Brain microvascular endothelial cell (primary cell): ENCODE results near the gene MBD2.
"Not testable (repeated sequence)": the region's sequence is repeated elsewhere in the genome, so short reads cannot be mapped to it uniquely, and the experiment has no call there.

ENCODE experiments used
- DNase-seq: peaks from one replicate; pipeline ENCODE4 v3.0.0-alpha.2; 2020
- H3K27ac ChIP-seq: fragments of 250-450 bp; sonication (Bioruptor Pico); 2 replicates; pipeline ENCODE4 v1.5.1; 2020; ENCODE audit warnings: mild to moderate bottlenecking, moderate library complexity
- H3K27me3 ChIP-seq: fragments of 250-450 bp; sonication (Bioruptor Pico); replicated peaks from 2 replicates; pipeline ENCODE4 v1.5.1; 2020; ENCODE audit warnings: mild to moderate bottlenecking
- H3K36me3 ChIP-seq: fragments of 250-450 bp; sonication (Bioruptor Pico); replicated peaks from 2 replicates; pipeline ENCODE4 v1.5.1; 2020; ENCODE audit warnings: mild to moderate bottlenecking
- H3K4me3 ChIP-seq: 2 replicates; pipeline ENCODE4 v1.5.1; 2011; ENCODE audit warnings: low read depth, mild to moderate bottlenecking, control low read depth, low read length, moderate library complexity
- in situ Hi-C: cut with HindIII; loops from 2 replicates; pipeline ENCODE4 v1.10.0; 2017; ENCODE audit warnings: low sequenced_read_pairs, low pct_ligation_motif_present
- TF ChIP-seq, protein P1 (sequence below): IDR thresholded peaks from 2 replicates; pipeline ENCODE4 v1.5.1; 2011; ENCODE audit warnings: low read depth, mild to moderate bottlenecking, moderate library complexity, low read length, control low read depth, inconsistent platforms; ENCODE audit errors: missing control alignments

The MBD2 gene

DNA sequence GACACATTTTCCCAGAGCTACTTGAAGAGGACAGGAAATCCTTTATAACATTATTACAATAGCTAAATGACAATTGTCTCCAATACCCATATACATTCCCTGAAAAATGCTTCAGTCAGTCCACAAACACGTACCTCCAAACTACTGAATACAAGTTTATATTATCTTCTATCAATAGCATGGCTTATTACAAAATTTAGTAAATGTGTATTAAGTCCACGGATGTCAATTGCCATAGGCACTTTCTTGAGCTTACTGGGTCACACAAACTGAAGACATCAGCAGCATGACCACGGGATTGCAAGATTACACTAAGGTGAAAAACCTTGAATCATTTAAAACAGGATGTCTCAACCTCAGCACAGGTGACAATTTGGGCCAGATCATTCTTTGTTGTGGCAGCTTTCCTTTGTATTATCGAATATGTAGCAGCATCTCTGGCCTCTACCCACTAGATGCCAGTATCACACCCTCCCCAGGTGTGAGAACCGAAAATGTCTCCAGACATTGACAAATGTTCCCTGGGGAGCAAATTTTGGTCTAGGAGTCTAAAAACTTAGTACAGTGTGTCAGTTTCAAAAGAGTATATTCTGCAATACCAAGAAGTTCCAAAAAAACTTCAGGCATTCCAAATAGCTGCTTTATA is 1.4 kb downstream of the MBD2 start:
- DNase-seq: no peak

DNA sequence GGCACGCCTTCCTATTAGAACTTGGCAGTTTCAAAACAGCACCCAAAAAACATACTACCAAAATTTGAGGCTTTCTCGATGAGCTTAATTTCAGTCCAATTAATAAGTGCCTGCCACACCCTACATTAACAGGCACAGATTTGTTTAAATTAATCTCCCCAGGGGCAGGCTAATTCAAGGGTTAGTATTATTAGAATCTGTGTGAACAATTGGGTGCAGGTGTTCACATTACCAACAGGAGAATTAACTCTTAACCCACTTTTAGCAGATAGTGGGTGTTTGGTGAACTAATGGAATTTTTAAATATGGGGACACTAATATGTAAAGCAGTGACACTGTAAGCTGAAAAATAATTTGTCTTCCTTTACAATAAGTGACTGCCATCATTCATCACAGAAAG is 4.1 kb downstream of the MBD2 start:
- Histone ChIP-seq H3K27me3 (no peaks in the 10 kb centered on the region), H3K36me3 (no peaks in the 10 kb centered on the region), H3K4me3 (no peak overlapping the region), H3K27ac (no peak overlapping the region)
- in situ Hi-C loops: no loop called here
- DNase-seq: no peak
- TF ChIP-seq, protein P1, sequence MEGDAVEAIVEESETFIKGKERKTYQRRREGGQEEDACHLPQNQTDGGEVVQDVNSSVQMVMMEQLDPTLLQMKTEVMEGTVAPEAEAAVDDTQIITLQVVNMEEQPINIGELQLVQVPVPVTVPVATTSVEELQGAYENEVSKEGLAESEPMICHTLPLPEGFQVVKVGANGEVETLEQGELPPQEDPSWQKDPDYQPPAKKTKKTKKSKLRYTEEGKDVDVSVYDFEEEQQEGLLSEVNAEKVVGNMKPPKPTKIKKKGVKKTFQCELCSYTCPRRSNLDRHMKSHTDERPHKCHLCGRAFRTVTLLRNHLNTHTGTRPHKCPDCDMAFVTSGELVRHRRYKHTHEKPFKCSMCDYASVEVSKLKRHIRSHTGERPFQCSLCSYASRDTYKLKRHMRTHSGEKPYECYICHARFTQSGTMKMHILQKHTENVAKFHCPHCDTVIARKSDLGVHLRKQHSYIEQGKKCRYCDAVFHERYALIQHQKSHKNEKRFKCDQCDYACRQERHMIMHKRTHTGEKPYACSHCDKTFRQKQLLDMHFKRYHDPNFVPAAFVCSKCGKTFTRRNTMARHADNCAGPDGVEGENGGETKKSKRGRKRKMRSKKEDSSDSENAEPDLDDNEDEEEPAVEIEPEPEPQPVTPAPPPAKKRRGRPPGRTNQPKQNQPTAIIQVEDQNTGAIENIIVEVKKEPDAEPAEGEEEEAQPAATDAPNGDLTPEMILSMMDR: no peak

More for the DNA sequence above, 1.4 kb downstream of the MBD2 start:
- Histone ChIP-seq H3K4me3 (peak overlapping the region; percentile 80), H3K27ac (peak overlapping the region; percentile 49), H3K27me3 (no peaks in the 10 kb centered on the region), H3K36me3 (no peaks in the 10 kb centered on the region)
- in situ Hi-C loops: no loop called here
- TF ChIP-seq, protein P1: no peak

DNA sequence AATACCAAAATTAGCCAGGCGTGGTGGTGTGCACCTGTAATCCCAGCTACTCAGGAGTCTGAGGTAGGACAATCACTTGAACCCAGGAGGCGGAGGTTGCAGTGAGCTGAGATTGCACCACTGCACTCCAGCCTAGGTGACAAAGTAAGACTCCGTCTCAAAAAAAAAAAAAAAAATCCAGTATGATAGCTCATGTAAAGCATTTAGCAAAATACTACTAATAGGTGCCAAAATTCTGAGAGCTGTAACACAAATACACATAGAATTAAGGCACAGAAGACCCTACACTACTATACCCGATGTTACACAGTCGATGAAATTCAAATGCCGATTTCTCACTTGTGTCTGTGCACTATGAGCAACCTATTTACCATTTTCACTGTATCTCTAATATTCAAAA is 5.7 kb downstream of the MBD2 start:
- H3K4me3 ChIP-seq, DNase-seq, H3K36me3 ChIP-seq, H3K27ac ChIP-seq, in situ Hi-C loops, H3K27me3 ChIP-seq: not testable (repeated sequence)

DNA sequence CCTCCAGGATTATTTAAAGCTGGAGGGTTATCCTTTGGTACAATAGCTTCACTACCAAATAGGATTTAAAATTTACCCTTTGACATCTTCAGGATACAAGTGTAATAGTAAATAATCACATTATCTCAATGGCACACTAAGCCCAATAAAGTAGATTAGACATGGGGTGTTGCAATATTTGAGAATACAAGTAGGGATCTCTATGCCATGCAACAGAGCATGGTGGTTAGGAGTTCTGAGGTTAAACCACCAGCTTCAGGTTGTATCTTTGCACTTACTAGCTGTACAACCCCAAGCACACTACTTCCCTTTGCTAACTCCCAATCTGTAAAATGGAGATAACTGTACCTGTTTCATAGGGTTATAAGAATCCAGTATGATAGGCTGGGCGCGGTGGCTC is 6.2 kb downstream of the MBD2 start:
- in situ Hi-C loops: no loop called here
- Histone ChIP-seq H3K27ac (no peak overlapping the region), H3K27me3 (no peaks in the 10 kb centered on the region), H3K4me3 (no peak overlapping the region), H3K36me3 (no peaks in the 10 kb centered on the region)
- no peak for DNase-seq
- TF ChIP-seq, protein P1: no peak

DNA sequence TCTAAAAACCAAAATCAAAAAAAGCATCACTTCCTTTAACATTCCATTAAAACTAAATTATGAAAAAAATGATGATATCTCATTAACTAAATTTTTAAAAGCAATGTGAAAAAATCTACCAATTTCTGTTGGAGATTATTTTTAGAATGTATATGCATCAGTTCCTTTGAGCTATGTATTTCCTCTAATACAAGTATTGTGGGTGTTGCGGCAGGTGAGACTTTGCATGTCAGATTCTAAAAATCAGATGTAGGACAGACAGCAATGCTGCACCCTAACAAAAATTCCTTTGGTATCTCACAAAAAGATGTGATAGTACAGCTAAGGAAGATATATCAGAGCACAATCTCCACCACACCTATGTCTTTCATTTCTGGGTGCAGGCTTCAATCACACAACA is 6.8 kb downstream of the MBD2 start:
- in situ Hi-C loops: no loop called here

DNA sequence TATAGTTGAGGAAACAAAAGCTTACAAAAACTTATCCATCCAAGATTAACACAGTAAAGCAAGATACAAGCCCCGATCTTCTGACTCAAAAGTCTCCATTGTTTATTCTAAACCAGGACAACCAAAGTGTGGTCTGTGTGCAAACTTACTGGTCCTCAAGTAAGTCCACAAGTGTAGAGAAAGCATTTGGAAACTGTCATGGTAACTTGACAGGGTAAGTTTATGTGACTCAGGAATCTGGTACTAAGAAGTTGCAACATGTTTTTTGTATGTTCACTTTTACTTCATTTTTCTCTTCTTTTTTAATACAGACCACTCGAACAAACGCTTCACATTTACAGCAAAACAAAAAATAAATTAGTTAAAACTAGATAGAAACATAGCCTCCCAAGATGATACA is 9.4 kb downstream of the MBD2 start:
- TF ChIP-seq, protein P1: no peak
- H3K27ac ChIP-seq: no peak overlapping the region
- DNase-seq: peak; percentile 6
- no peak overlapping the region for H3K4me3 ChIP-seq
- no peaks in the 10 kb centered on the region for H3K36me3 ChIP-seq
- in situ Hi-C loops: no loop called here
- H3K27me3 ChIP-seq: no peaks in the 10 kb centered on the region

More for the DNA sequence above, 6.8 kb downstream of the MBD2 start:
- no peaks in the 10 kb centered on the region for H3K27me3 ChIP-seq
- TF ChIP-seq, protein P1: no peak
- DNase-seq: no peak
- H3K4me3 ChIP-seq: no peak overlapping the region
- H3K36me3 ChIP-seq: no peaks in the 10 kb centered on the region
- no peak overlapping the region for H3K27ac ChIP-seq
